Hepatocyte (in vitro differentiated cells): ENCODE results near the gene SIVA1. TPM values are rescaled to one million over a fixed set of nuclear protein-coding genes. Genes with fewer than 3 reads are reported as not detected.

Experiments used
- DNase-seq: peaks from one replicate; pipeline ENCODE4 v3.0.0-alpha.2; 2016; ENCODE audit warnings: low spot score
- H2AFZ ChIP-seq: fragments of 200-600 bp; sonication (generic); 2 replicates; pipeline ENCODE4 v1.6.0; 2016; ENCODE audit warnings: antibody characterized with exemption, mild to moderate bottlenecking
- H3K27ac ChIP-seq: fragments of 200-600 bp; sonication (generic); 2 replicates; pipeline ENCODE4 v1.5.1; 2016; ENCODE audit warnings: mild to moderate bottlenecking
- H3K27me3 ChIP-seq: fragments of 200-600 bp; sonication (generic); 2 replicates; pipeline ENCODE4 v1.6.1; 2016
- H3K36me3 ChIP-seq: fragments of 200-600 bp; sonication (generic); replicated peaks from 2 replicates; pipeline ENCODE4 v1.5.1; 2016; ENCODE audit warnings: low read depth; ENCODE audit not compliant: insufficient read depth
- H3K4me1 ChIP-seq: fragments of 200-600 bp; sonication (generic); 2 replicates; pipeline ENCODE4 v1.5.1; 2016; ENCODE audit warnings: mild to moderate bottlenecking, moderate library complexity; ENCODE audit not compliant: insufficient read depth
- H3K4me2 ChIP-seq: fragments of 200-600 bp; sonication (generic); 2 replicates; pipeline ENCODE4 v1.6.0; 2016
- H3K4me3 ChIP-seq: fragments of 200-600 bp; sonication (generic); 2 replicates; pipeline ENCODE4 v1.5.1; 2016; ENCODE audit warnings: mild to moderate bottlenecking
- H3K79me2 ChIP-seq: fragments of 200-600 bp; sonication (generic); 2 replicates; pipeline ENCODE4 v1.6.0; 2017; ENCODE audit warnings: mild to moderate bottlenecking
- H3K9me2 ChIP-seq: fragments of 200-600 bp; sonication (generic); replicated peaks from 2 replicates; pipeline ENCODE4 v1.6.0; 2017; ENCODE audit warnings: mild to moderate bottlenecking; ENCODE audit not compliant: insufficient read depth
- H3K9me3 ChIP-seq: fragments of 200-600 bp; sonication (generic); 2 replicates; pipeline ENCODE4 v1.5.1; 2016; ENCODE audit warnings: low read depth, mild to moderate bottlenecking
- H4K20me1 ChIP-seq: fragments of 200-600 bp; sonication (generic); 2 replicates; pipeline ENCODE4 v1.6.0; 2016; ENCODE audit warnings: mild to moderate bottlenecking; ENCODE audit not compliant: insufficient read depth, poor library complexity, severe bottlenecking
- EZH2 ChIP-seq: fragments of 200-600 bp; sonication (generic); IDR thresholded peaks from 2 replicates; pipeline ENCODE4 v1.6.1; 2016; ENCODE audit warnings: antibody characterized with exemption, mild to moderate bottlenecking, borderline replicate concordance
- EZH2phosphoT487 ChIP-seq: fragments of 200-600 bp; sonication (generic); IDR thresholded peaks from one replicate; pipeline ENCODE4 v1.6.1; 2018; ENCODE audit warnings: antibody characterized with exemption, mild to moderate bottlenecking, low read depth, moderate library complexity; ENCODE audit not compliant: unreplicated experiment, severe bottlenecking
- WGBS: methylation state at CpG from one replicate; pipeline ENCODE4 v1.1.6; 2016; ENCODE audit warnings: low lambda C conversion rate; ENCODE audit errors: missing lambda C conversion rate; 5-methylcytosine and 5-hydroxymethylcytosine counted together
- polyA plus RNA-seq: library from polyadenylated mRNA; unstranded; fragments of >200 nt; fragmentation: Nextera tagmentation; extraction: Ambion mirVana; gene quantifications from 2 replicates; pipeline ENCODE4 v1.2.1, GENCODE V29; 2016
- total RNA-seq: library from RNA; depleted of rRNA; stranded (reverse); fragments of >200 nt; gene quantifications from 2 replicates; pipeline ENCODE4 v1.2.3, GENCODE V29; 2014
- TF ChIP-seq, protein P1 (sequence below): fragments of 200-600 bp; sonication (generic); IDR thresholded peaks from 2 replicates; pipeline ENCODE4 v1.5.1; 2016; ENCODE audit warnings: antibody characterized with exemption, mild to moderate bottlenecking; ENCODE audit not compliant: poor library complexity

Gene SIVA1
- total and polyA plus RNA-seq, 2 experiments from 2014 or later = 149 to 163 TPM

DNA sequence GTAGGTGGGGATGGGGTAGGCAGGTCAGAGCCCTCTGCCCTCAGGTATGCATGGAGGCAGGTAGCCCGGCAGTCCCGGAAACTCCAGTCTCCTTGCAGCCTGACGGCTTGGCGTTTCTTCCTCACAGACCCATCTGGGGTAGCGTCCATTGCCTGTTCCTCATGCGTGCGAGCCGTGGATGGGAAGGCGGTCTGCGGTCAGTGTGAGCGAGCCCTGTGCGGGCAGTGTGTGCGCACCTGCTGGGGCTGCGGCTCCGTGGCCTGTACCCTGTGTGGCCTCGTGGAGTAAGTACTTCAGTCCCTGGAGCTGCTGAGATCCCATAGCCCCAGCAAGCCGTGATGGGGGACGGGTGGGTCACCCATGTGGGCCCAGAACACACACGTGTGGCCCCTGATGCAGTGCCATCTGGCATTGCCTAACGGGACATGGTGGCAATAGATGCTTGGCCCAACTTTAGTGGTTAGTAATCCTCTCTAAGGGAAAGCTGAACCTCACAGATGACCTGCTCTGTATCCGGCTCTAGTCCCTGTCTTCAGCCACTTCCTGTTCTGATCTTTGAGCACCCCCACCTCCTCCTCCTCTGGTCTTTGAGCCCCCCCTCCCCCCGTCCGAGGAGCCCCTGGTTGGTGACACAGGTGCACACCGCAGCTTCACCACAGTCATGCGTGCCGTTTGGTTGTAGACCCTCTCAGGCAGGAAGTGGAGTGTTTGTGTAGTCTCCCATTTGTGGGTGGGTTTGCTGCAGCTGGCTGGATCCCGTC, 3.7 kb downstream of the SIVA1 start:
- WGBS = 95% methylated on average over 26 of the region's 27 CpGs
- Histone ChIP-seq H4K20me1 (peaks cover 31% of the 10 kb centered on the region), H3K36me3 (no peaks in the 10 kb centered on the region)

DNA sequence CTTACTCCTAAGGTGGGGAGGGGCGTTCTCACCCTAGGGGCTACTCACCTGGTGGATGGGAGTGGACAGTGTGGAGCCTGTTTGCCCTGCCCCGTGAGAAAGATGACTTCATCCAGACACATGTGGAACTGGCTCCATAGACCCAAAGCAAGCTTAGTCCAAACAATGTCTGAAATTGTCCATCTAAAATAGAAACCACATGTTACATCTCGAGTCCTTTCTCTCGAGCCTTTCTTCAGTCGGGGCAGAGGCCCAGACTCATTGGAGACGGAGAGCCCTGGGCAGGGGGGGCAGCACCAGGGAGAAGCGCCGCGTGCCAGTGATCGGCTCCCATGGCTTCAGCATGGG, 4.3 kb downstream of the SIVA1 start:
- Histone ChIP-seq H3K4me3 (no peak overlapping the region), H4K20me1 (peaks cover 31% of the 10 kb centered on the region), H3K27ac (no peak overlapping the region), H3K36me3 (no peaks in the 10 kb centered on the region), H2AFZ (no peak overlapping the region), H3K27me3 (no peaks in the 10 kb centered on the region), H3K4me1 (peaks cover 6% of the 10 kb centered on the region), H3K4me2 (no peak overlapping the region), H3K9me2 (no peaks in the 10 kb centered on the region), H3K9me3 (no peaks in the 10 kb centered on the region), H3K79me2 (peaks cover 68% of the 10 kb centered on the region)
- 87% methylated on average over 10 of the region's 10 CpGs for WGBS
- TF ChIP-seq EZH2 (no peak), EZH2phosphoT487 (no peak)
- TF ChIP-seq, protein P1, sequence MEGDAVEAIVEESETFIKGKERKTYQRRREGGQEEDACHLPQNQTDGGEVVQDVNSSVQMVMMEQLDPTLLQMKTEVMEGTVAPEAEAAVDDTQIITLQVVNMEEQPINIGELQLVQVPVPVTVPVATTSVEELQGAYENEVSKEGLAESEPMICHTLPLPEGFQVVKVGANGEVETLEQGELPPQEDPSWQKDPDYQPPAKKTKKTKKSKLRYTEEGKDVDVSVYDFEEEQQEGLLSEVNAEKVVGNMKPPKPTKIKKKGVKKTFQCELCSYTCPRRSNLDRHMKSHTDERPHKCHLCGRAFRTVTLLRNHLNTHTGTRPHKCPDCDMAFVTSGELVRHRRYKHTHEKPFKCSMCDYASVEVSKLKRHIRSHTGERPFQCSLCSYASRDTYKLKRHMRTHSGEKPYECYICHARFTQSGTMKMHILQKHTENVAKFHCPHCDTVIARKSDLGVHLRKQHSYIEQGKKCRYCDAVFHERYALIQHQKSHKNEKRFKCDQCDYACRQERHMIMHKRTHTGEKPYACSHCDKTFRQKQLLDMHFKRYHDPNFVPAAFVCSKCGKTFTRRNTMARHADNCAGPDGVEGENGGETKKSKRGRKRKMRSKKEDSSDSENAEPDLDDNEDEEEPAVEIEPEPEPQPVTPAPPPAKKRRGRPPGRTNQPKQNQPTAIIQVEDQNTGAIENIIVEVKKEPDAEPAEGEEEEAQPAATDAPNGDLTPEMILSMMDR = no peak
- no peak for DNase-seq

More for the DNA sequence above, 3.7 kb downstream of the SIVA1 start:
- no peak overlapping the region for H2AFZ ChIP-seq
- TF ChIP-seq, protein P1 = no peak
- TF ChIP-seq EZH2 (no peak), EZH2phosphoT487 (no peak)
- no peak for DNase-seq
- no peak overlapping the region for H3K27ac ChIP-seq
- peaks cover 6% of the 10 kb centered on the region for H3K4me1 ChIP-seq
- no peaks in the 10 kb centered on the region for H3K9me2 ChIP-seq
- no peak overlapping the region for H3K4me3 ChIP-seq
- no peaks in the 10 kb centered on the region for H3K27me3 ChIP-seq
- H3K9me3 ChIP-seq = no peaks in the 10 kb centered on the region
- H3K4me2 ChIP-seq = no peak overlapping the region
- peaks cover 67% of the 10 kb centered on the region for H3K79me2 ChIP-seq

DNA sequence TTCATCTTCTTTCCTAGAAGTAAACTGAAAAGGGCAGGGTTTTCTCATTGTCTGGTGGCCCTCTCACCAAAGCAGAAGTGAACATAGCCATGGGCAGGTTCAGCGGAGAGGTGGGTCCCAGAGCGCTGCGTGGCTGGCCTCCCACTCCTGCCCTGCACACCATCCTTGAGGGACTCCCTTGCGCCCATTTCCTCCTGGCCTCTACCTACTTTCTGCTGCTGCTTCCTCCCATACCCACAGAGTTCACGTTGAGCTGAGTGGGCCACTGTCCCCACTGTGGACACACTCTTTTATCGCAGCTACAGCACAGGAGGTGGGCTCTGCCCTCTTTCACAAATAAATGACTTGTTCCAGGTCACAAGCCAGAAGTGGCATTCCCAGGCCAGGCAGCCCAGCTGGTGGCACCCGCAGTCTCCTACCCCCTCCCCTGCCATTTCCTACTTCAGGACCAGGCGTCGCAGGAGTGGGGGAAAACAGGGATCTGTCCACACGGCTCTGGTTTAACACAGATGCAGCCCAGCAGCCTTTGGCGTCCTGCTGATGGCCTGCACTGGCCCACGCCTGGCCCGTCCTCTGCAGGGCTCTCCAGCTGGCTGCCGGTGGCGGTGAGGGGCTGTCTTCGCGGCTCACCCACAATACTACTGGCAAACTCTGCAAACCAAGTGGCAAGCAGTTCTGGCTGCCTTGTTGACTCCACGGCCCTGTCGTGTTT, 4.9 kb downstream of the SIVA1 start:
- Histone ChIP-seq H3K9me2 (no peaks in the 10 kb centered on the region), H3K4me3 (no peak overlapping the region), H3K4me1 (peaks cover 6% of the 10 kb centered on the region), H4K20me1 (peaks cover 31% of the 10 kb centered on the region), H3K4me2 (no peak overlapping the region), H3K27ac (no peak overlapping the region), H3K27me3 (no peaks in the 10 kb centered on the region), H3K36me3 (no peaks in the 10 kb centered on the region), H2AFZ (no peak overlapping the region), H3K9me3 (no peaks in the 10 kb centered on the region), H3K79me2 (peaks cover 73% of the 10 kb centered on the region)
- DNase-seq = no peak
- 95% methylated on average over 19 of the region's 19 CpGs for WGBS
- TF ChIP-seq EZH2 (no peak), EZH2phosphoT487 (no peak)
- TF ChIP-seq, protein P1 = no peak
